OCI-LY3 (cell line): ENCODE data around the gene GCNT2.

Experiments
- EZH2phosphoT487 ChIP-seq: fragments of 200-600 bp; shearing (Covaris generic); IDR thresholded peaks from 2 replicates; pipeline ENCODE4 v1.6.1; 2018; ENCODE audit warnings: antibody characterized with exemption, mixed run types, low read depth
- TF ChIP-seq, protein P1 (sequence below): fragments of 200-600, 300-600 bp; sonication (generic); IDR thresholded peaks from 2 replicates; pipeline ENCODE4 v1.5.1; 2014; ENCODE audit warnings: antibody characterized with exemption, low read length, low read depth

- TF ChIP-seq, protein P1, sequence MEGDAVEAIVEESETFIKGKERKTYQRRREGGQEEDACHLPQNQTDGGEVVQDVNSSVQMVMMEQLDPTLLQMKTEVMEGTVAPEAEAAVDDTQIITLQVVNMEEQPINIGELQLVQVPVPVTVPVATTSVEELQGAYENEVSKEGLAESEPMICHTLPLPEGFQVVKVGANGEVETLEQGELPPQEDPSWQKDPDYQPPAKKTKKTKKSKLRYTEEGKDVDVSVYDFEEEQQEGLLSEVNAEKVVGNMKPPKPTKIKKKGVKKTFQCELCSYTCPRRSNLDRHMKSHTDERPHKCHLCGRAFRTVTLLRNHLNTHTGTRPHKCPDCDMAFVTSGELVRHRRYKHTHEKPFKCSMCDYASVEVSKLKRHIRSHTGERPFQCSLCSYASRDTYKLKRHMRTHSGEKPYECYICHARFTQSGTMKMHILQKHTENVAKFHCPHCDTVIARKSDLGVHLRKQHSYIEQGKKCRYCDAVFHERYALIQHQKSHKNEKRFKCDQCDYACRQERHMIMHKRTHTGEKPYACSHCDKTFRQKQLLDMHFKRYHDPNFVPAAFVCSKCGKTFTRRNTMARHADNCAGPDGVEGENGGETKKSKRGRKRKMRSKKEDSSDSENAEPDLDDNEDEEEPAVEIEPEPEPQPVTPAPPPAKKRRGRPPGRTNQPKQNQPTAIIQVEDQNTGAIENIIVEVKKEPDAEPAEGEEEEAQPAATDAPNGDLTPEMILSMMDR: no peak
- no peak for TF ChIP-seq EZH2phosphoT487
Observed at GRCh38 chr6:10543488-10543887, 22.3 kb downstream of the GCNT2 start.
